ENCODE data around the gene OR2M3.

The OR2M3 gene, protein sequence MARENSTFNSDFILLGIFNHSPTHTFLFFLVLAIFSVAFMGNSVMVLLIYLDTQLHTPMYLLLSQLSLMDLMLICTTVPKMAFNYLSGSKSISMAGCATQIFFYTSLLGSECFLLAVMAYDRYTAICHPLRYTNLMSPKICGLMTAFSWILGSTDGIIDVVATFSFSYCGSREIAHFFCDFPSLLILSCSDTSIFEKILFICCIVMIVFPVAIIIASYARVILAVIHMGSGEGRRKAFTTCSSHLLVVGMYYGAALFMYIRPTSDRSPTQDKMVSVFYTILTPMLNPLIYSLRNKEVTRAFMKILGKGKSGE

GRCh38 chr1:248196965-248197364 is at the start of gene OR2M3:
OR2M3 (plus strand) TSS chr1:248197265; CDS start chr1:248203068, 5,803 bp downstream.
- no peaks in the 10 kb centered on the region for H3K4me1 Mint-ChIP-seq
- DNase-seq (no peak), ATAC-seq (no peak)
- no peak within 1 kb of the TSS for H3K27ac Mint-ChIP-seq
- H3K4me3 Mint-ChIP-seq: no peak within 1 kb of the TSS
- H3K36me3 Mint-ChIP-seq (ENCODE audit: low read depth): no peaks in the 10 kb centered on the region
- H3K9me3 Mint-ChIP-seq: peaks cover 24% of the 10 kb centered on the region
- H3K27me3 Mint-ChIP-seq: no peaks in the 10 kb centered on the region

DNA sequence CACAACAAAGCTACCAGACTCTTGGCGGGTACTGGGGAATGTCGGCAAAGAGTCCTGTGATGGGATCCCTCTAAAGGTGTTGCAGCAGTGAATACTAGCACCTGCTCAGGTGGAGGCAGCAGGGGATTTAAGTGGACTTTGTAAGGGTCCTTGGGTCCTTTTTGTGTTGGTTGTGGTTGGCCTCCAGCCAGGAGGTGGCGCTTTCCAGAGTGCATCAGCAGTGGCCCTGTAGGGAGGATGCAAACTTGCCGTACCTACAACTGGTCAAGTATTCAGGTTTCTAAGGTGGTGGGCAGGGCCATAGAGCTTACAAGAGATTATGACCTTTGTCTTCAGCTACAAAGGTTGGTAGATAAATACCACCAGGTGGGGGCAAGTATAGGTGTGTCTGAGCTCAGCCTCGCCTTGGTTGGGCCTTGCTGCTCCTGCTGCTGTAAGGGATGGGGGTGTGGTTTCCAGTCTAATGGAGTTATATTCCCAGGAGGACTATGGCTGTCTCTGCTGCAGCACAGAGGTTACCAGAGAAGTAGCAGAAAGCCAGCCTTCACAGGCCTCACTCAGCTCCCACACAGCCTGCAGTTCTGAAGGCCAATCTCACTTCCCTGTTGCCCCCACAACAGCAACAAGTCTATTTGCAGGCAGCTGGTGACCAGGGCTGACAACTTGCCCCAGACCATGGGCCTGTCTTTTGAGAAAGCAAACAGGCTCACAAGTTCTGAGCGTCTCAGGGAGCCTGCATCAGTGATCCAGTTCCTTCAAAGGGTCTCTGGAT is 44.8 kb upstream of the OR2M3 start:
- Mint-ChIP-seq H3K27me3 (peaks cover 2% of the 10 kb centered on the region), H3K36me3 (ENCODE audit: low read depth) (no peaks in the 10 kb centered on the region), H3K4me1 (no peaks in the 10 kb centered on the region), H3K9me3 (peaks cover 24% of the 10 kb centered on the region), H3K4me3 (no peak overlapping the region), H3K27ac (no peak overlapping the region)
- DNase-seq: no peak
- no peak for ATAC-seq

DNA sequence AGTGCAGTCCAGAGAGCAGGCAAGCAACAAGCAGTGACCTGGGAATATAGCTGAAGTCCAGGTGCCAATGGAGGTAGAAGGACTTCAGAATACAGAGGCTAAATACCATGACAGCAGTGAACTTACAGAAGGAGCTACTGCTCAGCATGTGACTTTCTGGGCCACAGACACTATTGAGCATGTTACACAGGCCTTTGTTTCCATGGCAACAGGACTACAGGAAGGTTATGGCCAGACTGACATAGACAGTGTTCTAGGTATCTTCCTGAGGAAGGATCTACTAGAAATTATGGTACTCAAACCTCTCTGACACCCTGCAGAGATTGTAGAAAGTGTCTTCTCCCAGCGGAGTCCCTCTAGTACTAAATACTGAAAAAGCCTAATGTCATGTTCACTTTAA is 41.1 kb upstream of the OR2M3 start:
- Mint-ChIP-seq H3K27ac (no peak overlapping the region), H3K36me3 (ENCODE audit: low read depth) (no peaks in the 10 kb centered on the region), H3K9me3 (peaks cover 3% of the 10 kb centered on the region), H3K4me1 (no peaks in the 10 kb centered on the region), H3K27me3 (peaks cover 2% of the 10 kb centered on the region), H3K4me3 (no peak overlapping the region)
- ATAC-seq: no peak
- DNase-seq: no peak

GRCh38 chr1:248158758-248159157 is 38.3 kb upstream of the OR2M3 start:
- ATAC-seq: no peak

DNA sequence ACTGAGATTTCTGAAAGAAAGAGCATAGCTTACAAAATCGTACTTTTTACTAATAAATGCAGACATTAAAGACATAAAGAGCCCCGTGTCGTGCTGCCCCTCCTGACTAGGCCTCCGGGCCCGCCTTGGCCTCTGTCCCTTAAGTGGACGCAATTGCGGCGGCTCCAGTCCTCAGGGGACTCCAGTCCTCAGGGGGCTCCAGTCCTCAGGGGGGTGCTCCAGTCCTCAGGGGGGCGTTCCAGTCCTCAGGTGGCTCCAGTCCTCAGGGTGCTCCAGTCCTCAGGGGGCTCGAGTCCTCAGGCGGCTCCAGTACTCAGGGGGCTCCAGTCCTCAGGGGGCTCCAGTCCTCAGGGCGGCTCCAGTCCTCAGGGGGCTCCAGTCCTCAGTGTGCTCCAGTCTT is 33.0 kb upstream of the OR2M3 start:
- Mint-ChIP-seq H3K9me3 (peaks cover 3% of the 10 kb centered on the region), H3K27me3 (no peaks in the 10 kb centered on the region), H3K4me1 (no peaks in the 10 kb centered on the region), H3K4me3 (no peak overlapping the region), H3K36me3 (ENCODE audit: low read depth) (no peaks in the 10 kb centered on the region), H3K27ac (no peak overlapping the region)
- ATAC-seq: no peak
- no peak for DNase-seq

More at GRCh38 chr1:248158758-248159157, 38.3 kb upstream of the OR2M3 start:
- no peak for DNase-seq
- H3K27ac Mint-ChIP-seq: no peak overlapping the region
- no peaks in the 10 kb centered on the region for H3K27me3 Mint-ChIP-seq
- H3K4me1 Mint-ChIP-seq: no peaks in the 10 kb centered on the region
- no peaks in the 10 kb centered on the region for H3K36me3 Mint-ChIP-seq (ENCODE audit: low read depth)
- peaks cover 3% of the 10 kb centered on the region for H3K9me3 Mint-ChIP-seq
- no peak overlapping the region for H3K4me3 Mint-ChIP-seq

DNA sequence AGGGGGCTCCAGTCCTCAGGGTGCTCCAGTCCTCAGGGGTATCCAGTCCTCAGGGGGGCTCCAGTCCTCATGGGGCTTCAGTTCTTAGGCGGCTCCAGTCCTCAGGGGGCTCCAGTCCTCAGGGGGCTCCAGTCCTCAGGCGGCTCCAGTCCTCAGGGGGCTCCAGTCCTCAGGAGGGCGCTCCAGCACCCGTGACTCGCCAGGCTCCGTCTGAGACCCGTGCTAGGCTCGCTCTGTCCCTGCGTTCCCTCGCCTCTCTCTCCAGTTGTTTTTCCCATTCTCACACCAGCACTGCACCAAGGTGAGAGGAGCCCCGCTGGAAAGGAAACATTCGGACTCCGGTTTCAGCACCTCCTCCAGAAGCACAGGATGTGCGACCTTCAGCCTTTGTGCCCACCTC is 31.9 kb upstream of the OR2M3 start:
- H3K4me1 Mint-ChIP-seq: no peaks in the 10 kb centered on the region
- no peaks in the 10 kb centered on the region for H3K27me3 Mint-ChIP-seq
- DNase-seq (no peak), ATAC-seq (no peak)
- H3K27ac Mint-ChIP-seq: no peak overlapping the region
- no peaks in the 10 kb centered on the region for H3K36me3 Mint-ChIP-seq (ENCODE audit: low read depth)
- H3K9me3 Mint-ChIP-seq: no peaks in the 10 kb centered on the region
- H3K4me3 Mint-ChIP-seq: no peak overlapping the region

GRCh38 chr1:248174521-248174920 is 22.5 kb upstream of the OR2M3 start, which contains the start of gene OR2M2:
OR2M2 (plus strand) TSS chr1:248174821; CDS start chr1:248179986, 5,165 bp downstream.
- H3K27me3 Mint-ChIP-seq: no peaks in the 10 kb centered on the region
- H3K27ac Mint-ChIP-seq: no peak within 1 kb of the TSS
- H3K9me3 Mint-ChIP-seq: peaks cover 7% of the 10 kb centered on the region
- no peaks in the 10 kb centered on the region for H3K36me3 Mint-ChIP-seq (ENCODE audit: low read depth)
- no peaks in the 10 kb centered on the region for H3K4me1 Mint-ChIP-seq
- H3K4me3 Mint-ChIP-seq: no peak within 1 kb of the TSS
- ATAC-seq: no peak
- DNase-seq: no peak

- Mint-ChIP-seq H3K4me3 (no peak overlapping the region), H3K4me1 (no peaks in the 10 kb centered on the region), H3K27me3 (peaks cover 5% of the 10 kb centered on the region), H3K36me3 (ENCODE audit: low read depth) (no peaks in the 10 kb centered on the region), H3K27ac (no peak overlapping the region), H3K9me3 (peaks cover 9% of the 10 kb centered on the region)
- DNase-seq: no peak
- ATAC-seq: no peak
Observed at GRCh38 chr1:248183996-248184395, 13.1 kb upstream of the OR2M3 start.

- DNase-seq (no peak), ATAC-seq (no peak)
- Mint-ChIP-seq H3K9me3 (peaks cover 13% of the 10 kb centered on the region), H3K27ac (no peak overlapping the region), H3K4me1 (no peaks in the 10 kb centered on the region), H3K36me3 (ENCODE audit: low read depth) (no peaks in the 10 kb centered on the region), H3K4me3 (no peak overlapping the region), H3K27me3 (peaks cover 5% of the 10 kb centered on the region)
Observed at GRCh38 chr1:248187363-248187762, 9.7 kb upstream of the OR2M3 start.

- H3K36me3 Mint-ChIP-seq (ENCODE audit: low read depth): no peaks in the 10 kb centered on the region
- no peak for DNase-seq
- peaks cover 5% of the 10 kb centered on the region for H3K27me3 Mint-ChIP-seq
- ATAC-seq: no peak
- no peak overlapping the region for H3K27ac Mint-ChIP-seq
- peaks cover 23% of the 10 kb centered on the region for H3K9me3 Mint-ChIP-seq
- no peaks in the 10 kb centered on the region for H3K4me1 Mint-ChIP-seq
- H3K4me3 Mint-ChIP-seq: no peak overlapping the region
Observed at GRCh38 chr1:248189026-248189425, 8.0 kb upstream of the OR2M3 start.

DNA sequence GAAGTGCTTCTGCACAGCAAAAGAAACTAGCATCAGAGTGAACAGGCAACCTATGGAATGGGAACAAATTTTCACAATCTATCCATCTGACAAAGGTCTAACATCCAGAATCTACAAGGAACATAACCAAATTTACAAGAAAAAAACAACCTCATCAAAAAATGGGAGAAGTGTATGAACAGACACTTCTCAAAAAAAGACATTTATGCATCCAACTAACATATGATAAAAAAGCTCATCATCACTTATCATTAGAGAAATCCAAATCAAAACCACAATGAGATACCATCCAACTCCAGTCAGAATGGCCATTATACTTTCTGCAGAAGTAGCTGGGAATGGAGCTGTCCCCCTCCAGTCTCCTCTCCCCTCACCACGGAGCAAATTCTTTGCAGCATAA is 2.9 kb upstream of the OR2M3 start:
- no peak overlapping the region for H3K4me3 Mint-ChIP-seq
- H3K9me3 Mint-ChIP-seq: peaks cover 31% of the 10 kb centered on the region
- no peak overlapping the region for H3K27ac Mint-ChIP-seq
- no peaks in the 10 kb centered on the region for H3K36me3 Mint-ChIP-seq (ENCODE audit: low read depth)
- ATAC-seq: no peak
- H3K4me1 Mint-ChIP-seq: no peaks in the 10 kb centered on the region
- DNase-seq: no peak
- no peaks in the 10 kb centered on the region for H3K27me3 Mint-ChIP-seq

GRCh38 chr1:248215880-248216279 is 18.8 kb downstream of the OR2M3 start:
- no peak overlapping the region for H3K27ac Mint-ChIP-seq
- DNase-seq (no peak), ATAC-seq (no peak)
- H3K36me3 Mint-ChIP-seq (ENCODE audit: low read depth): no peaks in the 10 kb centered on the region
- peaks cover 6% of the 10 kb centered on the region for H3K9me3 Mint-ChIP-seq
- H3K27me3 Mint-ChIP-seq: peaks cover 2% of the 10 kb centered on the region
- no peak overlapping the region for H3K4me3 Mint-ChIP-seq
- no peaks in the 10 kb centered on the region for H3K4me1 Mint-ChIP-seq

GRCh38 chr1:248225537-248225936 is 28.5 kb downstream of the OR2M3 start:
- no peaks in the 10 kb centered on the region for H3K36me3 Mint-ChIP-seq (ENCODE audit: low read depth)
- H3K4me1 Mint-ChIP-seq: no peaks in the 10 kb centered on the region
- no peak overlapping the region for H3K27ac Mint-ChIP-seq

DNA sequence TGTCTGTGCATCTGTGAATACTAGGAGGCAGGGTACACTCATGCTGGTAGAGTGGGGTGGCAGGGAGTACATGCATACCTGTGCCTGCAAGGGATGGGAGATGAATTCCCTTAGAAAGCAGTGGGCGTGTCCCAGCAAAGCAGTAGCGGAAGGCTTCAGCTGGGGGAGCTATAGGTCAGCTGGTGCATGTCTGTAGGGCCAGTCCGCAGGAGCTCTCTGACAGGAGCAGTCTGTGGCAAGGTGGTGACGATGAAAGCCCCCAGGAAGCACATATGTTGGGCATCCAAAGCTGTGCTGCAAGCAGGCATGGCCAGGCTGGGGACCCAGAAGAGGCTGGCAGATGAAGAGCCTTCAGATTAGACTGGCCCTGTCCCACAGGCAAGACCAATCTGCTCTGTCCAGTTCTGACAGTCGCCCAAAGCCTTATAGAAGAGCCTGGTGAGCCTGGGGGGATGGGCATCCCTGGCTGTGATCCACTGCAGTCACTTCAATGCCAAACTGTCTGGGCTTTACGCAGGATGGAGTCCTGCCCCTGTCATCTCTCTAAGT is 32.4 kb downstream of the OR2M3 start:
- Mint-ChIP-seq H3K36me3 (ENCODE audit: low read depth) (no peaks in the 10 kb centered on the region), H3K9me3 (peaks cover 20% of the 10 kb centered on the region), H3K4me1 (no peaks in the 10 kb centered on the region), H3K4me3 (no peak overlapping the region), H3K27ac (no peak overlapping the region), H3K27me3 (no peaks in the 10 kb centered on the region)
- DNase-seq (no peak), ATAC-seq (no peak)

More at GRCh38 chr1:248225537-248225936, 28.5 kb downstream of the OR2M3 start:
- no peak for DNase-seq
- ATAC-seq: no peak
- H3K27me3 Mint-ChIP-seq: no peaks in the 10 kb centered on the region
- H3K9me3 Mint-ChIP-seq: peaks cover 24% of the 10 kb centered on the region
- H3K4me3 Mint-ChIP-seq: no peak overlapping the region

DNA sequence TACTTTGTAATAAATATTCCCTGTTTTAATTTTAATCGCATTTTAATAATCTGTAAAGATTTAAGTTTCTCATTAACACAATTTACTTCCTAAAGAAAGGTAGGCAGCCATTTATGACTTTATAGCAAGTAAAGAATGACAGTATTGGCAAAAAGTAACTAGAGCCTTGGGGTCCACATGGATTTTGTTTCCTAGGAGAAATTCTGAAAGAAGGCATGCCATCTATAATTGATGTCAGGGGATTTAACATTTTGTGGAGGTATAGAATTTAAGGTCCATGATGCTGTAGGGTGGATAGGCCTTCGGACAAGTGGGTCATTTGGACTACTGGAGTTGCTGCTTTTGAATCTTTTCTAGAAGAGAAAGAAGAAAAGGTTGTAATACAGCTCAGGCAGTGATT is 34.1 kb downstream of the OR2M3 start, which contains the start of gene OR2M4:
OR2M4 (plus strand) TSS at position 301 of the 400 bp plus-strand sequence. CDS start 7,512 bp downstream, outside the sequence.
- DNase-seq: no peak
- no peaks in the 10 kb centered on the region for H3K4me1 Mint-ChIP-seq
- H3K9me3 Mint-ChIP-seq: peaks cover 14% of the 10 kb centered on the region
- no peak within 1 kb of the TSS for H3K4me3 Mint-ChIP-seq
- H3K27ac Mint-ChIP-seq: no peak within 1 kb of the TSS
- H3K36me3 Mint-ChIP-seq (ENCODE audit: low read depth): no peaks in the 10 kb centered on the region
- ATAC-seq: no peak
- no peaks in the 10 kb centered on the region for H3K27me3 Mint-ChIP-seq
